Measurements from ENCODE around the gene BAG1. TPM values are rescaled to one million over a fixed set of nuclear protein-coding genes. Genes with fewer than 3 reads are reported as not detected.

Gene BAG1
- total RNA-seq, 1 experiment from 2014 or later = 103 TPM

- H3K9me3 ChIP-seq (ENCODE audit: low read length) = no peaks in the 10 kb centered on the region
- H3K27me3 ChIP-seq (ENCODE audit: low read length) = no peaks in the 10 kb centered on the region
- TF ChIP-seq EZH2phosphoT487 (IDR thresholded peaks at IDR 0.05; ENCODE audit: borderline replicate concordance, low read length) = no peak
- no peak for TF ChIP-seq EZH2 (IDR thresholded peaks at IDR 0.05; ENCODE audit: low read length, unreplicated experiment)
- TF ChIP-seq CTCF (conservative IDR thresholded peaks at IDR 0.05; ENCODE audit: low read depth, low read length) = no peak
- ATAC-seq = no peak
- no peak overlapping the region for H3K9ac ChIP-seq (ENCODE audit: low read length)
- no peaks in the 10 kb centered on the region for H4K20me1 ChIP-seq (ENCODE audit: low read length)
- CTCF ChIA-PET = no interaction called here
- no peak overlapping the region for H3K4me2 ChIP-seq (ENCODE audit: low read length)
- peaks cover 39% of the 10 kb centered on the region for H3K36me3 ChIP-seq (ENCODE audit: low read depth, low read length)
- BruUV-seq (replicated peaks) = no TSS peak
- no peak overlapping the region for H3K4me3 ChIP-seq (ENCODE audit: low read length)
- no peak overlapping the region for H3K27ac ChIP-seq (ENCODE audit: low read length)
- H2AFZ ChIP-seq (ENCODE audit: low read length) = no peak overlapping the region
- no peaks in the 10 kb centered on the region for H3K4me1 ChIP-seq (ENCODE audit: insufficient read depth, low read length)
- POLR2A ChIA-PET (ENCODE audit: unreplicated experiment) = no interaction called here
- H3K79me2 ChIP-seq (ENCODE audit: low read length) = no peaks in the 10 kb centered on the region
- H3K9me2 ChIP-seq (replicated peaks; ENCODE audit: low read length) = no peaks in the 10 kb centered on the region
- H3F3A ChIP-seq (ENCODE audit: low read length, unreplicated experiment) = no peaks in the 10 kb centered on the region
- no peak for DNase-seq
- intact Hi-C loops (cut with micrococcal nuclease) = no loop called here
Observed at GRCh38 chr9:33310748-33311147, 46.2 kb upstream of the BAG1 start.

GRCh38 chr9:33309903-33310302, 45.4 kb upstream of the BAG1 start:
- Histone ChIP-seq H3K9me2 (replicated peaks; ENCODE audit: low read length) (no peaks in the 10 kb centered on the region), H3K27ac (ENCODE audit: low read length) (no peak overlapping the region), H3F3A (ENCODE audit: low read length, unreplicated experiment) (no peaks in the 10 kb centered on the region), H4K20me1 (ENCODE audit: low read length) (no peaks in the 10 kb centered on the region), H3K27me3 (ENCODE audit: low read length) (no peaks in the 10 kb centered on the region), H3K4me1 (ENCODE audit: insufficient read depth, low read length) (no peaks in the 10 kb centered on the region), H2AFZ (ENCODE audit: low read length) (no peak overlapping the region), H3K9ac (ENCODE audit: low read length) (no peak overlapping the region), H3K4me2 (ENCODE audit: low read length) (no peak overlapping the region), H3K79me2 (ENCODE audit: low read length) (no peaks in the 10 kb centered on the region), H3K9me3 (ENCODE audit: low read length) (no peaks in the 10 kb centered on the region), H3K4me3 (ENCODE audit: low read length) (no peak overlapping the region), H3K36me3 (ENCODE audit: low read depth, low read length) (peaks cover 47% of the 10 kb centered on the region)
- BruUV-seq (replicated peaks) = no TSS peak
- ATAC-seq = no peak
- no peak for DNase-seq
- POLR2A ChIA-PET (ENCODE audit: unreplicated experiment) = no interaction called here
- TF ChIP-seq EZH2 (IDR thresholded peaks at IDR 0.05; ENCODE audit: low read length, unreplicated experiment) = no peak
- TF ChIP-seq CTCF (conservative IDR thresholded peaks at IDR 0.05; ENCODE audit: low read depth, low read length) = no peak
- no peak for TF ChIP-seq EZH2phosphoT487 (IDR thresholded peaks at IDR 0.05; ENCODE audit: borderline replicate concordance, low read length)
- intact Hi-C loops (cut with micrococcal nuclease) = no loop called here
- CTCF ChIA-PET = no interaction called here

- BruUV-seq (replicated peaks) = no TSS peak
- ATAC-seq = no peak
- no peaks in the 10 kb centered on the region for H3K9me2 ChIP-seq (replicated peaks; ENCODE audit: low read length)
- H3K79me2 ChIP-seq (ENCODE audit: low read length) = no peaks in the 10 kb centered on the region
- H3F3A ChIP-seq (ENCODE audit: low read length, unreplicated experiment) = no peaks in the 10 kb centered on the region
- ChIA-PET POLR2A (ENCODE audit: unreplicated experiment) (no interaction called here), CTCF (no interaction called here)
- H3K36me3 ChIP-seq (ENCODE audit: low read depth, low read length) = peaks cover 49% of the 10 kb centered on the region
- H3K4me1 ChIP-seq (ENCODE audit: insufficient read depth, low read length) = no peaks in the 10 kb centered on the region
- H3K4me3 ChIP-seq (ENCODE audit: low read length) = no peak overlapping the region
- no peak overlapping the region for H3K4me2 ChIP-seq (ENCODE audit: low read length)
- no peak for DNase-seq
- no peak for TF ChIP-seq CTCF (conservative IDR thresholded peaks at IDR 0.05; ENCODE audit: low read depth, low read length)
- no peak for TF ChIP-seq EZH2 (IDR thresholded peaks at IDR 0.05; ENCODE audit: low read length, unreplicated experiment)
- TF ChIP-seq EZH2phosphoT487 (IDR thresholded peaks at IDR 0.05; ENCODE audit: borderline replicate concordance, low read length) = no peak
- intact Hi-C loops (cut with micrococcal nuclease) = no loop called here
- no peak overlapping the region for H3K27ac ChIP-seq (ENCODE audit: low read length)
- H3K27me3 ChIP-seq (ENCODE audit: low read length) = no peaks in the 10 kb centered on the region
- H3K9me3 ChIP-seq (ENCODE audit: low read length) = no peaks in the 10 kb centered on the region
- no peak overlapping the region for H2AFZ ChIP-seq (ENCODE audit: low read length)
- H4K20me1 ChIP-seq (ENCODE audit: low read length) = no peaks in the 10 kb centered on the region
- H3K9ac ChIP-seq (ENCODE audit: low read length) = no peak overlapping the region
Observed at GRCh38 chr9:33307067-33307466, 42.6 kb upstream of the BAG1 start.
